SK-MEL-5 (cell line): ENCODE data around the gene CD244. TPM values are rescaled to one million over a fixed set of nuclear protein-coding genes. Genes with fewer than 3 reads are reported as not detected.
"Not testable (repeated sequence)": the region's sequence is repeated elsewhere in the genome, so short reads cannot be mapped to it uniquely, and the experiment has no call there.

ENCODE experiments used
- DNase-seq: peaks from one replicate; pipeline ENCODE4 v3.0.0-alpha.2; 2016; ENCODE audit warnings: low read depth, low spot score
- in situ Hi-C: cut with HindIII; loops from 2 replicates; pipeline ENCODE4 v1.10.0; 2016; ENCODE audit warnings: low sequenced_read_pairs, high pct_unique_total_duplicates, low pct_unique_long_range_greater_than_20kb
- polyA plus RNA-seq, 2 experiments: library from polyadenylated mRNA; depleted of rRNA; stranded (reverse); fragments of >200 nt; gene quantifications; 2 replicates each; pipeline ENCODE4 v1.2.3, GENCODE V29; 2015
- total RNA-seq: library from RNA; depleted of rRNA; stranded (reverse); fragments of >200 nt; shearing (Covaris generic); gene quantifications from 2 replicates; pipeline ENCODE4 v1.2.3, GENCODE V29; 2014; rRNA removed

The CD244 gene, protein sequence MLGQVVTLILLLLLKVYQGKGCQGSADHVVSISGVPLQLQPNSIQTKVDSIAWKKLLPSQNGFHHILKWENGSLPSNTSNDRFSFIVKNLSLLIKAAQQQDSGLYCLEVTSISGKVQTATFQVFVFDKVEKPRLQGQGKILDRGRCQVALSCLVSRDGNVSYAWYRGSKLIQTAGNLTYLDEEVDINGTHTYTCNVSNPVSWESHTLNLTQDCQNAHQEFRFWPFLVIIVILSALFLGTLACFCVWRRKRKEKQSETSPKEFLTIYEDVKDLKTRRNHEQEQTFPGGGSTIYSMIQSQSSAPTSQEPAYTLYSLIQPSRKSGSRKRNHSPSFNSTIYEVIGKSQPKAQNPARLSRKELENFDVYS
- total RNA-seq, result 0.05 TPM in 2 replicates
- 0.04 and 0.10 TPM in 2 replicates for polyA plus RNA-seq (2015; cell fraction: cytosol; rRNA removed)
- polyA plus RNA-seq (2015; cell fraction: nucleus; rRNA removed), result 0.19 TPM in 1 of 2 replicates, not detected in the other

DNA sequence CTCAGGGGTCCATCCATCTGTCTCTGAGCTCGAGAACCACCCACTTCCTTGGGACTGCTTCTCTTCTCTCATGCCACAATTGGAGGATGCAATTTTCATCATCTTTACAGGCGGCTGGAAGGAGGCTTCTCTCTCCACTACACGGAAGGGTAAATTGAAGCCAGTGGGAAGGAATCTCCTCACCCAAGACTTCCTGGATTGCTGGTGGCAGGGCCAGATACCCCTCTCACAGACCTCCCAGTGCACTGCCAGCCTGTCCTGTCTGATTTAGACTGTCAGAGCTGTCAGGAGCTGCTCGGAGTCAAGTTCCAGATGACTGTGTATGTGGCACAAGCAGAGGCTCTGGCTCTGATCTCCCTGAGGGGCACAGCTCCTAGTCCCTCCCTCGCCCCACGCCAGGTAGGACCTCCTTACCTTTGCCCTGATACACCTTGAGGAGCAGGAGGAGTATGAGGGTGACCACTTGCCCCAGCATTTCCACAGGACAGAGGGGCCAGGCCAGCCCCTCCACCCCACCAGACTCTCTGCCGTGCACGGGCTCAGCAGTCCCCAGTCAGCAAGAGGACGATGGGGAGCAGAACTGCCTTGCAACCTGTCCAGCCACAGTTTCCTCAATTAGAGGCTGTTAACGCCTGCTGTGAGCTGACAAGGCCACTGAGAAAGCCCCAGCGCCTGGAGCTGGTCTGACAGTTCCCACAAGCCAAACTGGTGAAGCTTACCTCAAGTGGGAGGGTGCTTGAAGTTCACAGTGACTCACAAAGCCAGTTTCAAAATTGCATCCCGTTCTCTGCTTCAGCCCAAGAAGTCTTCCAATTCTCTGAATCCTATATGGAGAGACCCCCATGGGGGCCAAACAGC, at the start of gene CD244:
CD244 (minus strand) TSS at position 685 of the 858 bp plus-strand sequence; CDS start at position 475, 210 bp downstream.
- DNase-seq, result no peak
- in situ Hi-C loops, result no loop called here

DNA sequence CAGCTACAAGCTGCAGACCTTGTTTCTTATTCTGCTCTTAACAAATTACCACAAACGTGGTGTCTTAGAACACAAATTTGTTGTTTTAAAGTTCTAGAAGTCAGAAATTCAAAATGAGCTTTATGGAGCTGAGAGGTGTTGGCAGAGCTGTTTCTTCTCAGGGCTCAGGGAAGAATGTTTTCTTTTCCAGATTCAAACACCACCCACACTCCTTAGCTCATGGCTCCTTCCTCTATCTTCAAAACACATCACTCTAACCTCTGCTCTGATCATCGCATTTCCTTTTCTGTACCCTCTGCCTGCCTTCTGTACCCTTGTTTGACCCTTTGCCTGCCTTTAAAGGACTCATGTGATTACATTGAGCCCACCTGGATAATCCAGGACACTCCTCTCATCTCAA, 49.2 kb upstream of the CD244 start:
- in situ Hi-C loops, result no loop called here
- no peak for DNase-seq

DNA sequence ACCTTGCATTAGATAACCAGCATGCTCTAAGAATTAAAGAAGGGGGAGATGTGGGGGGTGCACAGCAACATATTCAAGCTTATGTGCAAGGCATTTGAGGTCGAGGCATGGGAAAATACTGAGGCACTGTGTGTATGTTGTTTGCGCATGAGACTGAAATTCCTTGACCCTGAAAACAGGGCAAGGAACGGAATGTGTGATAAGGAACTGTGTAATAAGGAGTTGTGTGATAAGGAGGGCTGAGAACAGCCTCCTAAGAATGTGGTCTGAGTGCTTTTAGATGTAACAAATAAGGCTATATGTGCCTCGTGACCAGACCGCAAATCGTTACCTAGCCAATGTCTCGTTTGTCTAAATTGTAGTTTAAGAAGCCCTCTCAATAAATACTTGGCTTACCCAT, 48.8 kb upstream of the CD244 start:
- in situ Hi-C loops, result no loop called here
- DNase-seq, result peak; percentile 4

DNA sequence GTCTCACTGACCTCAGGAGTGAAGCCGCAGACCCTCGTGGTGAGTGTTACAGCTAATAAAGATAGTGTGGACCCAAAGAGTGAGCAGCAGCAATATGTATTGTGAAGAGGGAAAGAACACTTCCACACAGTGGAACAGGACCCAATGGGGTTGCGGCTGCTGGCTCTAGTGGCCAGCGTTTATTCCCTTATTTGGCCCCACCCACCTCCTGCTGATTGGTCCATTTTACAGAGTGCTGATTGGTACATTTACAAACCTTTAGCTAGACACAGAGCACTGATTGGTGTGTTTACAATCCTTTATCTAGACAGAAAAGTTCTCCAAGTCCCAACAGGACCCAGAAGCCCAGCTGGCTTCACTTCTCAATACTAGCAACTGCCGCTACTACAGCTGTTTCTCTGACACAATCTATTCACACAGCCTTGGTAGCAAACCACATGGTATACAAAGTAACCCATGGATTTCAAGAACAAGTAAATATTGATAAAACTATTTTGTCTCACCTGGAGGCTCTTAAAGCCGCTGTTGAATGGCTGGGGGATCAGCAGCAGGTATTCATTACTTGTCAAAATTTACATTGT, 47.6 kb upstream of the CD244 start:
- in situ Hi-C loops, result no loop called here
- no peak for DNase-seq

DNA sequence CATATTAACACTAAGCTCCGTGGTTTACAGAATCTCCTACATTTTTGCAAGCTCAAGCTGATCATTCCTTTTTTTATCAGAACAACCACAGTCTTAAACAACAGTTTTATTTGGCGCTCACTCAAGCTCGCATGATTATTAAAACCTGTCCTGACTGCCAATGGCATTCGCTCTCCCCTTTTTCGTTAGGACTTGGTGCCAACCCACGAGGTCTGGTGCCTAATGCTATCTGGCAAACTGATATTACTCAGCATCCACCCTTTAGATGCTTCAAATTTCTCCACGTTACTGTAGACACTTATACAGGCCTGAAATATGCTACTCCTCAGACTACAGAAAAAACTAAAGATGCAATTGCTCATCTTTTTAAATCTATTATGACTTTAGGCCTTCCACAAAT, 45.3 kb upstream of the CD244 start:
- in situ Hi-C loops, result no loop called here
- DNase-seq, result no peak

DNA sequence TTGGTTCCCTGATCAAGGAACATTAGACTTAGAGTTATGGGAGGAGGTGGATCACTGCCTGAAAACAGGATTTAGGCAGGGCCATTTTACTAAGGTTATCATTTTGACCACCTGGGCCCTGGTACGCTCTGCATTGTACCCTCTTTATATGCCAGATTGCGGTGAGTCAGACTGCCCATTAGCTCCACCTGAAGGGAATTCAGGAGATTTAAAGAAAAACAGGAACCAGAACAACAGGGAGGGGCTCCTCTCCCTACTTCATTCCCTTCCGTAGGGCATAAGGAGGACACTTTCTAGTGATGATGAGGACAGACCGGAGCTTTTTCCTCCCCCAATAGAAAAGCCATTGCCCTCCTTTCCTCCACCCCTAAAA, 42.9 kb upstream of the CD244 start:
- in situ Hi-C loops, result no loop called here
- DNase-seq, result no peak

DNA sequence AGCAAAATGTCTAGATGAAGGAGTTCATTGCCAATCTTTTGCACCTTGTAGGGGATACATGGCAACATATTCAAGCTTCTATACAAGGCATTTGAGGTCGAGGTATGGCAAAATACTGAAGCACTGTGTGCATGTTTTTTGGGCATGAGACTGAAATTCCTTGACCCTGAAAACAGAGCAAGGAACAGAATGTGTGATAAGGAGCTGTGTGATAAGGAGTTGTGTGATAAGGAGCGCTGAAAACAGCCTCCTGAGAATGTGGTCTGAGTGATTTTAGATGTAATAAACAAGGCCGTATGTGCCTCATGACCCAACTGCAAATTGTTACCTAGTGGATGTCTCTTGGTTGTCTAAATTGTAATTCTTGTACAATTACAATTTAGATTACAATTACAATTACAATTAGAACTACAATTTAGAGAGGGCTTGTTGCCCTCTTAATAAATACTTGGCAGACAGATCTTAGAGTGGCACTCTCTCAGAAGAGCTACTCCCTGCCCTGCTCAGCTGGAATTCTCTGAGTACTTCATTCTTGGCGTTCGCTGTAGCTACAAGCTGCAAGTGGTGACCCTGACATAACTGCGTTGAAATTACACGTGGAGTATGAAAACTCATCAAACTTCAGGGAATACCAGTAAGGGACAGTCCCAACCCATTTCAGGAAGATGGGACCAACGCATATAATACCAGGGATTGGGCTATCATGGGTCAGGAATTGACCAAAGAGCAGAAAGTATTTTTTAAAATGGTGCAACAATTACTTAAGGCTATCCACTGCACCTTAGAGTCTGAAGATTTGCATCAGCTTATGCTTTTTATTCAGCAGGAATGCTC, 42.3 kb upstream of the CD244 start:
- no peak for DNase-seq

DNA sequence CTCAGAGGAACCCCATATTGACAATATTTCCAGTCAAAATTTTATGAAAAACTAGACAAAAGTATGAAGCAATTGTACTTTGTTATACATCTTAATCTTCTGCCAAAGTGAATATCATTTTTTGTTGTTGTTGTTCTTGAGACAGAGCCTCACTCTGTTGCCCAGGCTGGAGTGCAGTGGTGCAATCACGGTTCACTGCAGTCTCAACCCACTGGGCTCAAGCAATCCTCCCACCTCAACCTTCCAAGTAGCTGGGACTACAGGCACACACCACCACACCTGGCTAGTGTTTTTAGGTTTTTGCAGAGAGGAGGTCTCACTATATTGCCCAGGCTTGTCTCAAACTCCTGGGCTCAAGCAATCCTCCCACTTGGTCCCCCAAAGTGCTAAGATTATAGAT, 39.6 kb upstream of the CD244 start:
- in situ Hi-C loops, DNase-seq: not testable (repeated sequence)

More for the DNA sequence above, 42.3 kb upstream of the CD244 start:
- in situ Hi-C loops, result no loop called here

DNA sequence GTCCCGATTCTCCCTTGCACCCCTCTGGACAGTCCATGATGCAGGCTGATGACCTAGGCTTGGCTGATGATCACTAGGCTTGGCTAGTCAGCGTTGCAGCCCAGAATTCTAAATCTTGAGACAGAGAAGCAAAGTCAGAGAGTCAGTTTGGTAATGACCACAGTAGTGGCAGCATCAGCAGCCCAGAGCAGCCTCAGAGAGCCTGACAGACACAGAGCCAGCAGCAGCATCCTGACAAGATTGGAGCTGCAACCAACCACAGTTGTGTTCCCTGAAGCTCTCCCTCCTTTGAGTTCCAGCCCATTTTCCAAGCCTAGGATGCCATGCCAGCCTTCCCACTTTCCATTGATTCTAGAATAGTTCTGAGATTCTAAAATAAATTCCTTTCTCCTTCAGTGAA, 39.1 kb upstream of the CD244 start:
- in situ Hi-C loops, result no loop called here
- DNase-seq, result no peak

DNA sequence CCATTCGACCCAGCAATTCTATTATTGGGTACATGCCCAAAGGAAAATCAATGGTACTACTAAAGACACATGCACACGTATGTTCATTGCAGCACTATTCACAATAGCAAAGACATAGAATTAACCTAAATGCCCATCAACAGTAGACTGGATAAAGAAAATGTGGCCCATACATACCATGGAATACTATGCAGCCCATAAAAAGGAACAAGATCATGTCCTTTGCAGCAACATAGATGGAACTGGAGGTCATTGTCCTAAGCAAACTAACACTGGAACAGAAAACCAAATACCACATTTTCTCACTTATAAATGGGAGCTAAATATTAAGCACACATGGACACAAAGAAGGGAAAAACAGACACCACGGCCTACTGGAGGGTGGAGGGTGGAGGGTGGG, 38.0 kb upstream of the CD244 start:
- DNase-seq, in situ Hi-C loops: not testable (repeated sequence)

DNA sequence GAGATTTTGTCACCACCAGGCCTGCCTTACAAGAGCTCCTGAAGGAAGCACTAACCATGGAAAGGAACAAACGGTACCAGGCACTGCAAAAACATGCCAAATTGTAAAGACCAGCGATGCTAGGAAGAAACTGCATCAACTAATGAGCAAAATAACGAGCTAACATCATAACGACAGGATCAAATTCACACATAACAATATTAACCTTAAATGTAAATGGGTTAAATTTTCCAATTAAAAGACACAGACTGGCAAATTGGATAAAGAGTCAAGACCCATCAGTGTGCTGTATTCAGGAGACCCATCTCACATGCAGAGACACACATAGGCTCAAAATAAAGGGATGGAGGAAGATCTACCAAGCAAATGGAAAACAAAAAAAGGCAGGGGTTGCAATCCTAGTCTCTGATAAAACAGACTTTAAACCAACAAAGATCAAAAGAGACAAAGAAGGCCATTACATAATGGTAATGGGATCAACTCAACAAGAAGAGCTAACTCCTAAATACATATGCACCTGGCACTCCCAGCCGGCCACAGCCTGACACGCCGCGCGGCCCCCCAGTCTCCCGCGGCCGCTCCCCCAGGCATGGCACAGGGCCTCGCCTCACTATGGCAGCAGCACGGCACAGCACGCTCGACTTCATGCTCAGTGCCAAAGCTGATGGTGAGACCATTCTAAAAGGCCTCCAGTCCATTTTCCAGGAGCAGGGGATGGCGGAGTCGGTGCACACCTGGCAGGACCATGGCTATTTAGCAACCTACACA, 31.9 kb upstream of the CD244 start:
- DNase-seq, in situ Hi-C loops: not testable (repeated sequence)

DNA sequence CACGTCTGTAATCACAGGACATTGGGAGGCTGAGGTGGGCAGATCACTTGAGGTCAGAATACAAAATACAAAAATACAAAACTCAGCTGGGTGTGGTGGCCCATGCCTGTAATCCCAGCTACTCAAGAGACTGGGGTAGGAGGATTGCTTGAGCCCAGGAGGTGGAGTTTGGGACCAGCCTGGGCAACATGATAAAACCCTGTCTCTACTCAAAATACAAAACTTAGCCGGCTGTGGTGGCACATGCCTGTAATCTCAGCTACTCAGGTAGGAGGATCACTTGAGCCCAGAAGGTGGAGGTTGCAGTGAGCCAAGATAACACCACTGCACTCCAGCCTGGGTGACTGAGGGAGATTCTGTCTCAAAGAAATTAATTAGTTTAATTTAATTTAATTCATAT, 28.8 kb upstream of the CD244 start:
- in situ Hi-C loops, result no loop called here
- DNase-seq, result no peak

DNA sequence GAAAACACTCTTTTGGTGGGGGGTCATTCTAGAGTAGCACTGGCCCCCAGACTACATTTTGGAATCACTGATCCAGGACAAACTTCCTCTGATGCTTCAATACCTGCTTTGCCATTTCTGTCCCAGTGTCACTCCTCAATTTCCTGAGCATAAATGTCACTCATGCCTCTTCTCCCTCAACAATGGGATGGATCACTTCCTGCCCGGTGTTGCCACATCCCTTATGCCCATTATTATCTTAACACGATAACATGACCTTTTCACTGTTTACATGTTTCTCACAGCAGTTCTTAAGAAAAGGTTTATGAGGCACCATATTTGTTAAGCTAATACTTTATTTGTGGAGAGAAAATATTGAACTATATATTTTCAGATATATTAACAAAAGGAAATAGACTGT, 26.2 kb upstream of the CD244 start:
- in situ Hi-C loops, result no loop called here
- no peak for DNase-seq

DNA sequence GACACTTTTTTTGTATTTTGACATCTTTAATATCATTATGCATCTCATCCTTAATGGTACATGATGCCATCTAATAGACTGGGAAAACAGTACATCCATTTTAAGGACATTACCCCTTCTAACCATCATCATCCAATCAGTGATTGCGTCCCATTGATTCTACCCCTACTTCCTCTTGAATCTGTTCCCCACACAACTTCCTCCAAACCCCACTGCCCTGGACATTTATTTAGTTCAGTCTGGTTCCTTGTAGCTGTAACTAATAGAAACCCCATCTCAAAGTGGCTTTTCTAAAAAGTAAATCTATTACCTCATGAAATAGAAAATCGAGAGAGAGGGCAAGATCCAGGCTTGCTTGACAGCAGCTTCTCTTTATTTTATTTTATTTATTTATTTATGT, 24.4 kb upstream of the CD244 start:
- in situ Hi-C loops, result no loop called here
- DNase-seq, result no peak

DNA sequence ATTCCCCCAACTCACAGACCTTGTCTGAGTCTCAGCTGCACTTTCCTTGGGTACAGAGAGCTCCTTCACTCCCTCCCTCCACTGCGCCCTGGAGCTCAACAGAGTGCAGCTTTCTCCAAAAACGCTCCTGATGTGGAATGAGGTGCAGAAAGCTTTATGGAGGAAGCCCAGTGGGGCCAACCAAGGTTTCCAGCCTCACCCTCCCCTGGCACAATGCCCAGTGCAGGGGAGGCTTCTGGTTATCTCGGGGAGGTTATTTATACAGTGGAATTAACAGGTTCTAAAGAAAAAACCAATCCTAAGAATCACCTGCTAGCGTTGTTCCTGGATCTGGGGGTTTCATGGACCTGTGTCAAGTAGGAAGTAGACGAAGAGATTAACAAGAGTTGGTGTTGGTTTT, 22.4 kb upstream of the CD244 start, which contains the start of gene ITLN1:
ITLN1 (minus strand) TSS at position 139 of the 400 bp plus-strand sequence. CDS start 303 bp downstream, outside the sequence.
- in situ Hi-C loops, result no loop called here
- no peak for DNase-seq

DNA sequence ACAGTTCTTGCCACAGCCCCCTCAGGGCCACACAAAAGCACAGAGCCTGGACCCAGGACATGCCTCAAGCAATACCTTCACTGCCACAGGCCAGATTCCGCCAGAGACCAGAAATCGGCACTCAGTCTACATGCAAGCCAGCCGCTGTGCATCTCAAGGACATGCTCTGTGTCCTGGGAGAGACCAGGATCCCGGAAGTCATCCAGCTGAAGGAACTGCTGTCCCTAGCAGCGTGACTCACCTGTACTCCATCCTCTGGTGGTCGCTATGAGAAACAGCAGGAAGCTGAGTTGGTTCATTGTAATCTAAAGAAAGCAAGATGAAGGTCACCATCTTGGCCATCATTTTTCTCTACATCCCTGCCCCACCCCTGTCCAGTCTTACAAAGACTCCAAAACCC, 21.9 kb upstream of the CD244 start:
- in situ Hi-C loops, result no loop called here
- DNase-seq, result peak; percentile 6
